ENCODE results near the gene RANBP10. TPM values are rescaled to one million over a fixed set of nuclear protein-coding genes. Genes with fewer than 3 reads are reported as not detected.

The RANBP10 gene
- total and polyA plus RNA-seq, 2 of the 13 experiments (the other 11 are each of a cell fraction or from before 2014, with no cell fraction given) = 9.2 to 22.7 TPM

- TF ChIP-seq ZNF33A (CRISPR knock-in tag; IDR thresholded peaks at IDR 0.05; ENCODE audit: borderline replicate concordance) (peak; percentile 29; the same call in 1 of the 2 replicates), TRIM24 (CRISPR knock-in tag; IDR thresholded peaks at IDR 0.05) (0 out of 2 replicates have a peak, but pooled peaks have one; percentile 35), ZNF569 (CRISPR knock-in tag; IDR thresholded peaks at IDR 0.05; ENCODE audit: borderline replicate concordance) (0 out of 2 replicates have a peak, but pooled peaks have one; percentile 29), SMAD3 (CRISPR knock-in tag; IDR thresholded peaks at IDR 0.05) (no peak), HOXA7 (CRISPR knock-in tag; IDR thresholded peaks at IDR 0.05) (no peak), SMAD9 (CRISPR knock-in tag; IDR thresholded peaks at IDR 0.05) (no peak), ZNF451 (CRISPR knock-in tag; IDR thresholded peaks at IDR 0.05) (no peak), ZNF605 (CRISPR knock-in tag; IDR thresholded peaks at IDR 0.05) (peak; percentile 78; the same call in 1 of the 2 replicates), RERE (CRISPR knock-in tag; IDR thresholded peaks at IDR 0.05; ENCODE audit: low read depth) (no peak), HMG20A (CRISPR knock-in tag; IDR thresholded peaks at IDR 0.05; ENCODE audit: borderline replicate concordance) (no peak), ZNF460 (CRISPR knock-in tag; IDR thresholded peaks at IDR 0.05; ENCODE audit: borderline replicate concordance) (no peak), ZNF577 (CRISPR knock-in tag; IDR thresholded peaks at IDR 0.05; ENCODE audit: borderline replicate concordance, low read depth) (no peak), ZNF616 (CRISPR knock-in tag; IDR thresholded peaks at IDR 0.05; ENCODE audit: low read depth) (0 out of 2 replicates have a peak, but pooled peaks have one; percentile 38), MYC (CRISPR knock-in tag; IDR thresholded peaks at IDR 0.05; ENCODE audit: borderline replicate concordance) (no peak), SMARCC2 (IDR thresholded peaks at IDR 0.05) (0 out of 2 replicates have a peak, but pooled peaks have one; percentile 37), HOMEZ (CRISPR knock-in tag; IDR thresholded peaks at IDR 0.05; ENCODE audit: low read depth) (no peak), MBNL3 (CRISPR knock-in tag; conservative IDR thresholded peaks at IDR 0.05) (no peak), ZNF550 (CRISPR knock-in tag; IDR thresholded peaks at IDR 0.05; ENCODE audit: borderline replicate concordance) (no peak), ZMYM2 (CRISPR knock-in tag; IDR thresholded peaks at IDR 0.05) (peak; percentile 88), ZNF275 (CRISPR knock-in tag; IDR thresholded peaks at IDR 0.05; ENCODE audit: borderline replicate concordance) (0 out of 2 replicates have a peak, but pooled peaks have one; percentile 1), ZNF839 (CRISPR knock-in tag; IDR thresholded peaks at IDR 0.05; ENCODE audit: borderline replicate concordance) (no peak)
Measured at GRCh38 chr16:67841198-67841815, 34.9 kb upstream of the RANBP10 start (continued).

Data from HepG2 (cell line).